CD8-positive, alpha-beta memory T cell (primary cell): ENCODE data around the gene ERICH3. TPM values are rescaled to one million over a fixed set of nuclear protein-coding genes. Genes with fewer than 3 reads are reported as not detected.

Experiments used
- CTCF ChIA-PET: fragments of 350-600 bp; sonication (Branson Sonifier 250); formaldehyde crosslinking; loops from one replicate; lab custom pipeline; 2021; ENCODE audit warnings: antibody characterized with exemption; lab: Charles Lee
- POLR2A ChIA-PET: fragments of 350-600 bp; sonication (Branson Sonifier 250); formaldehyde crosslinking; loops from one replicate; lab custom pipeline; 2021; ENCODE audit warnings: antibody characterized with exemption; lab: Charles Lee
- DNase-seq, 5 donors: peaks; one replicate each; pipeline versions ENCODE4 v3.0.0 to v3.0.0-alpha.2; 2020 to 2022; ENCODE audit warnings: mixed read lengths in 1 of 5
- H3K27ac ChIP-seq: one replicate; pipeline ENCODE4 v1.7.0; 2013; ENCODE audit warnings: low read depth, mild to moderate bottlenecking, low read length, moderate library complexity
- H3K27me3 ChIP-seq: 2 replicates; pipeline ENCODE4 v1.7.0; 2013; ENCODE audit warnings: low read length, mild to moderate bottlenecking; ENCODE audit not compliant: insufficient read depth, poor library complexity, severe bottlenecking
- H3K36me3 ChIP-seq: 2 replicates; pipeline ENCODE4 v1.7.0; 2013; ENCODE audit warnings: mild to moderate bottlenecking, low read length, moderate library complexity; ENCODE audit not compliant: insufficient read depth
- H3K4me1 ChIP-seq: 2 replicates; pipeline ENCODE4 v1.7.0; 2013; ENCODE audit warnings: mild to moderate bottlenecking, low read length, moderate library complexity; ENCODE audit not compliant: insufficient read depth
- H3K4me3 ChIP-seq: 2 replicates; pipeline ENCODE4 v1.7.0; 2013; ENCODE audit warnings: mild to moderate bottlenecking, low read length
- H3K9me3 ChIP-seq: 2 replicates; pipeline ENCODE4 v1.7.0; 2013; ENCODE audit warnings: mild to moderate bottlenecking, low read length
- H3K27ac Mint-ChIP-seq, 8 donors: one replicate each; pipeline ENCODE4 v1.8.0; 2020 to 2021; ENCODE audit warnings: mixed read lengths in 8 of 8, mild to moderate bottlenecking in 6 of 8, inconsistent platforms in 3 of 8, moderate library complexity in 3 of 8
- H3K27me3 Mint-ChIP-seq, 2 donors: one replicate each; pipeline ENCODE4 v1.8.0; 2020 to 2021; ENCODE audit warnings: mixed read lengths in 2 of 2, mild to moderate bottlenecking in 1 of 2, moderate library complexity in 1 of 2
- H3K36me3 Mint-ChIP-seq, 3 donors: one replicate each; pipeline ENCODE4 v1.8.0; 2020 to 2021; ENCODE audit warnings: mixed read lengths in 3 of 3, inconsistent platforms in 1 of 3, mild to moderate bottlenecking in 1 of 3
- H3K4me1 Mint-ChIP-seq, 3 donors: one replicate each; pipeline ENCODE4 v1.8.0; 2020 to 2021; ENCODE audit warnings: mixed read lengths in 3 of 3, inconsistent platforms in 1 of 3, mild to moderate bottlenecking in 1 of 3
- H3K4me3 Mint-ChIP-seq, 7 donors: one replicate each; pipeline ENCODE4 v1.8.0; 2020 to 2021; ENCODE audit warnings: mixed read lengths in 7 of 7, mild to moderate bottlenecking in 6 of 7, moderate library complexity in 4 of 7, inconsistent platforms in 2 of 7
- H3K9me3 Mint-ChIP-seq, 5 donors: one replicate each; pipeline ENCODE4 v1.8.0; 2020 to 2022; ENCODE audit warnings: mixed read lengths in 5 of 5, mild to moderate bottlenecking in 3 of 5, moderate library complexity in 2 of 5, inconsistent platforms in 1 of 5
- polyA plus RNA-seq: library from polyadenylated mRNA; unstranded; fragments of 300-500 nt; fragmentation: Illumina TruSeq; gene quantifications from one replicate; pipeline ENCODE4 v1.2.3, GENCODE V29; 2021
- total RNA-seq, 2 experiments: library from RNA; stranded (reverse); gene quantifications; one replicate each; pipeline ENCODE4 v1.2.3, GENCODE V29; 2021

The ERICH3 gene
- total and polyA plus RNA-seq, 3 experiments from 2014 or later, result not detected

- no peaks in the 10 kb centered on the region for H3K9me3 Mint-ChIP-seq
Observed at GRCh38 chr1:74689621-74690363, 16.2 kb upstream of the ERICH3 start.

GRCh38 chr1:74686928-74687327, 13.3 kb upstream of the ERICH3 start:
- POLR2A ChIA-PET, result no interaction called here
- CTCF ChIA-PET, result interaction anchor here (1.0 kb wide), 1 partner anchor 11 kb away, joined by 3 read pairs; no protein-coding TSS in a partner anchor

More at GRCh38 chr1:74689621-74690363, 16.2 kb upstream of the ERICH3 start:
- no peak overlapping the region for H3K4me3 ChIP-seq
- no peaks in the 10 kb centered on the region for H3K36me3 ChIP-seq
- ChIA-PET POLR2A (no interaction called here), CTCF (interaction anchor here (0.9 to 1.8 kb wide), 8 partner anchors 9 to 45 kb away, joined by 3 to 7 read pairs (median 4); no protein-coding TSS in a partner anchor)
- no peaks in the 10 kb centered on the region for H3K9me3 ChIP-seq
- Mint-ChIP-seq H3K27ac (peak overlapping the region in 1 of 8 donors; percentile 75), H3K36me3 (no peaks in the 10 kb centered on the region), H3K27me3 (no peaks in the 10 kb centered on the region), H3K4me1 (no peaks in the 10 kb centered on the region), H3K4me3 (no peak overlapping the region)
- no peak overlapping the region for H3K27ac ChIP-seq
- no peaks in the 10 kb centered on the region for H3K4me1 ChIP-seq
- no peaks in the 10 kb centered on the region for H3K27me3 ChIP-seq
- peak in 4 of 5 donors; percentile 14 to 49 (median 20) for DNase-seq

GRCh38 chr1:74684301-74684700, 10.7 kb upstream of the ERICH3 start:
- POLR2A ChIA-PET, result no interaction called here
- no peaks in the 10 kb centered on the region for H3K9me3 Mint-ChIP-seq
- Histone ChIP-seq H3K9me3 (no peaks in the 10 kb centered on the region), H3K27ac (no peak overlapping the region), H3K36me3 (no peaks in the 10 kb centered on the region), H3K4me3 (no peak overlapping the region), H3K4me1 (no peaks in the 10 kb centered on the region), H3K27me3 (no peaks in the 10 kb centered on the region)
- no peak for DNase-seq
- H3K36me3 Mint-ChIP-seq, result no peaks in the 10 kb centered on the region
- CTCF ChIA-PET, result no interaction called here
- no peaks in the 10 kb centered on the region for H3K4me1 Mint-ChIP-seq
- no peak overlapping the region for H3K4me3 Mint-ChIP-seq
- H3K27me3 Mint-ChIP-seq, result peaks cover 0 to 9% of the 10 kb centered on the region in 2 donors
- no peak overlapping the region for H3K27ac Mint-ChIP-seq

More at GRCh38 chr1:74686928-74687327, 13.3 kb upstream of the ERICH3 start:
- Mint-ChIP-seq H3K4me1 (no peaks in the 10 kb centered on the region), H3K36me3 (no peaks in the 10 kb centered on the region), H3K27ac (no peak overlapping the region), H3K27me3 (no peaks in the 10 kb centered on the region), H3K4me3 (no peak overlapping the region), H3K9me3 (no peaks in the 10 kb centered on the region)
- no peak overlapping the region for H3K27ac ChIP-seq
- H3K4me1 ChIP-seq, result no peaks in the 10 kb centered on the region
- H3K9me3 ChIP-seq, result no peaks in the 10 kb centered on the region
- H3K36me3 ChIP-seq, result no peaks in the 10 kb centered on the region
- no peak overlapping the region for H3K4me3 ChIP-seq
- DNase-seq, result no peak
- H3K27me3 ChIP-seq, result no peaks in the 10 kb centered on the region

- CTCF ChIA-PET, result no interaction called here
- H3K27ac ChIP-seq, result no peak overlapping the region
- DNase-seq, result no peak
- no peak overlapping the region for H3K27ac Mint-ChIP-seq
- H3K4me1 ChIP-seq, result no peaks in the 10 kb centered on the region
- no peaks in the 10 kb centered on the region for H3K36me3 ChIP-seq
- no peaks in the 10 kb centered on the region for H3K4me1 Mint-ChIP-seq
- H3K9me3 ChIP-seq, result no peaks in the 10 kb centered on the region
- H3K27me3 Mint-ChIP-seq, result peaks cover 0 to 16% of the 10 kb centered on the region in 2 donors
- no peak overlapping the region for H3K4me3 ChIP-seq
- H3K9me3 Mint-ChIP-seq, result no peaks in the 10 kb centered on the region
- H3K27me3 ChIP-seq, result no peaks in the 10 kb centered on the region
- POLR2A ChIA-PET, result no interaction called here
- H3K36me3 Mint-ChIP-seq, result no peaks in the 10 kb centered on the region
- H3K4me3 Mint-ChIP-seq, result no peak overlapping the region
Observed at GRCh38 chr1:74683656-74684055, 10.1 kb upstream of the ERICH3 start.

- H3K9me3 ChIP-seq, result no peaks in the 10 kb centered on the region
- H3K4me3 Mint-ChIP-seq, result no peak overlapping the region
- peaks cover 0 to 25% of the 10 kb centered on the region in 2 donors for H3K27me3 Mint-ChIP-seq
- no peaks in the 10 kb centered on the region for H3K36me3 Mint-ChIP-seq
- H3K27me3 ChIP-seq, result no peaks in the 10 kb centered on the region
- H3K27ac ChIP-seq, result no peak overlapping the region
- H3K36me3 ChIP-seq, result no peaks in the 10 kb centered on the region
- CTCF ChIA-PET, result interaction anchor here (0.6 kb wide), 1 partner anchor 750 kb away, joined by 3 read pairs; no protein-coding TSS in a partner anchor
- H3K9me3 Mint-ChIP-seq, result no peaks in the 10 kb centered on the region
- no peak for DNase-seq
- H3K4me1 Mint-ChIP-seq, result no peaks in the 10 kb centered on the region
- H3K4me1 ChIP-seq, result no peaks in the 10 kb centered on the region
- no peak overlapping the region for H3K4me3 ChIP-seq
- H3K27ac Mint-ChIP-seq, result no peak overlapping the region
- POLR2A ChIA-PET, result no interaction called here
Observed at GRCh38 chr1:74681851-74682250, 8.3 kb upstream of the ERICH3 start.

- Mint-ChIP-seq H3K9me3 (no peaks in the 10 kb centered on the region), H3K27ac (no peak overlapping the region), H3K4me3 (no peak overlapping the region), H3K36me3 (no peaks in the 10 kb centered on the region), H3K4me1 (no peaks in the 10 kb centered on the region), H3K27me3 (peaks cover 0 to 27% of the 10 kb centered on the region in 2 donors)
- no peak for DNase-seq
- ChIA-PET POLR2A (no interaction called here), CTCF (no interaction called here)
- Histone ChIP-seq H3K27me3 (no peaks in the 10 kb centered on the region), H3K9me3 (no peaks in the 10 kb centered on the region), H3K36me3 (no peaks in the 10 kb centered on the region), H3K4me1 (no peaks in the 10 kb centered on the region), H3K4me3 (no peak overlapping the region), H3K27ac (no peak overlapping the region)
Observed at GRCh38 chr1:74681449-74681848, 7.9 kb upstream of the ERICH3 start.

- no peaks in the 10 kb centered on the region for H3K36me3 Mint-ChIP-seq
- CTCF ChIA-PET, result no interaction called here
- H3K27ac ChIP-seq, result no peak overlapping the region
Observed at GRCh38 chr1:74681001-74681400, 7.4 kb upstream of the ERICH3 start.

GRCh38 chr1:74679811-74680210, 6.2 kb upstream of the ERICH3 start:
- Histone ChIP-seq H3K4me1 (no peaks in the 10 kb centered on the region), H3K9me3 (no peaks in the 10 kb centered on the region), H3K36me3 (no peaks in the 10 kb centered on the region), H3K4me3 (no peak overlapping the region), H3K27ac (no peak overlapping the region), H3K27me3 (no peaks in the 10 kb centered on the region)
- POLR2A ChIA-PET, result no interaction called here
- Mint-ChIP-seq H3K27ac (no peak overlapping the region), H3K27me3 (peaks cover under 1 to 38% of the 10 kb centered on the region in 2 donors), H3K4me3 (no peak overlapping the region), H3K4me1 (no peaks in the 10 kb centered on the region), H3K36me3 (no peaks in the 10 kb centered on the region), H3K9me3 (no peaks in the 10 kb centered on the region)
- DNase-seq, result no peak
- CTCF ChIA-PET, result interaction anchor here (2.1 kb wide), 1 partner anchor 10 kb away, joined by 7 read pairs; no protein-coding TSS in a partner anchor

More at GRCh38 chr1:74681001-74681400, 7.4 kb upstream of the ERICH3 start:
- peaks cover 0 to 31% of the 10 kb centered on the region in 2 donors for H3K27me3 Mint-ChIP-seq
- H3K27ac Mint-ChIP-seq, result no peak overlapping the region
- Histone ChIP-seq H3K27me3 (no peaks in the 10 kb centered on the region), H3K9me3 (no peaks in the 10 kb centered on the region), H3K36me3 (no peaks in the 10 kb centered on the region), H3K4me1 (no peaks in the 10 kb centered on the region), H3K4me3 (no peak overlapping the region)
- no peaks in the 10 kb centered on the region for H3K4me1 Mint-ChIP-seq
- POLR2A ChIA-PET, result no interaction called here
- no peak for DNase-seq
- H3K4me3 Mint-ChIP-seq, result no peak overlapping the region
- no peaks in the 10 kb centered on the region for H3K9me3 Mint-ChIP-seq
